Measurements from ENCODE around the gene REN. TPM values are rescaled to one million over a fixed set of nuclear protein-coding genes. Genes with fewer than 3 reads are reported as not detected.

Gene REN
- total and polyA plus RNA-seq, 2 of the 13 experiments (the other 11 are each of a cell fraction or from before 2014, with no cell fraction given) = not detected

GRCh38 chr1:204180133-204180532 lies 14.0 kb upstream of the REN start (continued):
- TF ChIP-seq ZNF318 (CRISPR knock-in tag; IDR thresholded peaks at IDR 0.05) (no peak), KDM1A (CRISPR knock-in tag; IDR thresholded peaks at IDR 0.05) (peak; percentile 45; the same call in 1 of the 2 replicates), ZNF292 (CRISPR knock-in tag; IDR thresholded peaks at IDR 0.05; ENCODE audit: borderline replicate concordance, low read depth) (peak; percentile 66; the same call in 1 of the 2 replicates), ZNF569 (CRISPR knock-in tag; IDR thresholded peaks at IDR 0.05; ENCODE audit: borderline replicate concordance) (no peak), SAP130 (CRISPR knock-in tag; IDR thresholded peaks at IDR 0.05; ENCODE audit: low read depth) (peak; percentile 37; the same call in 1 of the 2 replicates), GMEB1 (CRISPR knock-in tag; IDR thresholded peaks at IDR 0.05; ENCODE audit: borderline replicate concordance) (no peak), BHLHE40 (IDR thresholded peaks at IDR 0.05; ENCODE audit: low read length) (0 out of 2 replicates have a peak, but pooled peaks have one; percentile 5), HDAC1 (CRISPR knock-in tag; IDR thresholded peaks at IDR 0.05) (0 out of 2 replicates have a peak, but pooled peaks have one; percentile 25), DZIP1 (CRISPR knock-in tag; IDR thresholded peaks at IDR 0.05) (no peak), EP300 (IDR thresholded peaks at IDR 0.05; ENCODE audit: low read depth in 2 of 2, low read length in 2 of 2) (0 out of 4 replicates have a peak, but pooled peaks of 1 of the 2 experiments have one; percentile 3), EP300 (CRISPR knock-in tag; IDR thresholded peaks at IDR 0.05; ENCODE audit: borderline replicate concordance) (no peak), MLX (CRISPR knock-in tag; IDR thresholded peaks at IDR 0.05) (no peak), ZNF710 (CRISPR knock-in tag; IDR thresholded peaks at IDR 0.05; ENCODE audit: borderline replicate concordance) (peak; percentile 20; the same call in 1 of the 2 replicates), SMYD3 (CRISPR knock-in tag; IDR thresholded peaks at IDR 0.05) (no peak)

All from HepG2 (cell line).